Osteoblast (primary cell): ENCODE measurements around the gene PLEKHB1. TPM values are rescaled to one million over a fixed set of nuclear protein-coding genes. Genes with fewer than 3 reads are reported as not detected.

Source experiments
- DNase-seq: peaks from one replicate; pipeline ENCODE4 v3.0.0; 2011; ENCODE audit warnings: low spot score, mixed read lengths; ENCODE audit not compliant: insufficient read length; ENCODE audit errors: missing footprints
- H2AFZ ChIP-seq: 2 replicates; pipeline ENCODE4 v1.6.0; 2011; ENCODE audit warnings: mild to moderate bottlenecking, low read length
- H3K27ac ChIP-seq: 2 replicates; pipeline ENCODE4 v1.5.1; 2011; ENCODE audit warnings: mild to moderate bottlenecking, low read depth, low read length, moderate library complexity
- H3K27me3 ChIP-seq: 2 replicates; pipeline ENCODE4 v1.6.0; 2012; ENCODE audit warnings: mild to moderate bottlenecking, control low read depth, inconsistent platforms, low read length, moderate library complexity; ENCODE audit not compliant: insufficient read depth
- H3K36me3 ChIP-seq: 2 replicates; pipeline ENCODE4 v1.5.1; 2011; ENCODE audit warnings: mild to moderate bottlenecking, low read length, control low read depth, moderate library complexity; ENCODE audit not compliant: insufficient read depth
- H3K4me1 ChIP-seq: 2 replicates; pipeline ENCODE4 v1.5.1; 2011; ENCODE audit warnings: mild to moderate bottlenecking, low read length, control low read depth, moderate library complexity; ENCODE audit not compliant: insufficient read depth
- H3K4me2 ChIP-seq: 2 replicates; pipeline ENCODE4 v1.6.0; 2011; ENCODE audit warnings: mild to moderate bottlenecking, low read length; ENCODE audit not compliant: insufficient read depth
- H3K4me3 ChIP-seq: fragments of 200-600 bp; sonication (generic); 3 replicates; pipeline ENCODE4 v1.5.1; 2012; ENCODE audit warnings: mild to moderate bottlenecking, low read length, inconsistent platforms; ENCODE audit not compliant: insufficient read depth
- H3K79me2 ChIP-seq: 2 replicates; pipeline ENCODE4 v1.6.0; 2012; ENCODE audit warnings: mild to moderate bottlenecking, low read length, control low read depth, inconsistent platforms; ENCODE audit not compliant: insufficient read depth
- H3K9me3 ChIP-seq: 2 replicates; pipeline ENCODE4 v1.5.1; 2011; ENCODE audit warnings: low read depth, low read length, control low read depth
- H4K20me1 ChIP-seq: 2 replicates; pipeline ENCODE4 v1.6.0; 2012; ENCODE audit warnings: mild to moderate bottlenecking, low read length, control low read depth; ENCODE audit not compliant: insufficient read depth
- total RNA-seq: library from RNA; depleted of rRNA; stranded (reverse); fragments of >200 nt; gene quantifications from 2 replicates; pipeline ENCODE4 v1.2.3, GENCODE V29; 2012
- TF ChIP-seq, protein P1 (sequence below): IDR thresholded peaks from 2 replicates; pipeline ENCODE4 v1.5.1; 2011; ENCODE audit warnings: mild to moderate bottlenecking, low read depth, low read length, moderate library complexity; ENCODE audit errors: extremely low read depth

PLEKHB1 gene
- total RNA-seq, 1 donor, result 0.36 TPM

DNA sequence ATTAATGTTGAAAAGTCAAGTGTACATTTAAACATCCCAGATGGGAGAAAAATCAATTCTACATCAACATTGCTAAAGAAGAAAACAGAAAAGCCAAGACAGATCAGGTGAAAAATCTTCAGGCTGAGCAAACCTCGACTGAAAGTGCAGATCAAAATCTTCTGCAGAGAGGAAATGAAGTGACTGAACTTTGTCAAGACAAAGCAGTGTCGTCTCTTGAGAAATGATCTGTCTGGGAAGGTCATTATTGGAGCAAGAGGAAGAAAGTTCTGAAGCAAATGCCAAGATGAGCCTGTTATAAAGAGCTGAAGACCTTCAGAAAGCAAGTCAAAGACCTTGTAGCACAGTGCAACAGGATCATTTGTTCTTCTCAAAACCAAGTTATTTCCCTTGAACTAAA, 5.8 kb upstream of the PLEKHB1 start:
- no peak overlapping the region for H3K4me3 ChIP-seq
- no peaks in the 10 kb centered on the region for H3K36me3 ChIP-seq
- H3K79me2 ChIP-seq, result no peaks in the 10 kb centered on the region
- no peaks in the 10 kb centered on the region for H3K4me1 ChIP-seq
- H3K27me3 ChIP-seq, result peaks cover 6% of the 10 kb centered on the region
- H3K4me2 ChIP-seq, result no peak overlapping the region
- H3K27ac ChIP-seq, result no peak overlapping the region
- H3K9me3 ChIP-seq, result no peaks in the 10 kb centered on the region
- TF ChIP-seq, protein P1, sequence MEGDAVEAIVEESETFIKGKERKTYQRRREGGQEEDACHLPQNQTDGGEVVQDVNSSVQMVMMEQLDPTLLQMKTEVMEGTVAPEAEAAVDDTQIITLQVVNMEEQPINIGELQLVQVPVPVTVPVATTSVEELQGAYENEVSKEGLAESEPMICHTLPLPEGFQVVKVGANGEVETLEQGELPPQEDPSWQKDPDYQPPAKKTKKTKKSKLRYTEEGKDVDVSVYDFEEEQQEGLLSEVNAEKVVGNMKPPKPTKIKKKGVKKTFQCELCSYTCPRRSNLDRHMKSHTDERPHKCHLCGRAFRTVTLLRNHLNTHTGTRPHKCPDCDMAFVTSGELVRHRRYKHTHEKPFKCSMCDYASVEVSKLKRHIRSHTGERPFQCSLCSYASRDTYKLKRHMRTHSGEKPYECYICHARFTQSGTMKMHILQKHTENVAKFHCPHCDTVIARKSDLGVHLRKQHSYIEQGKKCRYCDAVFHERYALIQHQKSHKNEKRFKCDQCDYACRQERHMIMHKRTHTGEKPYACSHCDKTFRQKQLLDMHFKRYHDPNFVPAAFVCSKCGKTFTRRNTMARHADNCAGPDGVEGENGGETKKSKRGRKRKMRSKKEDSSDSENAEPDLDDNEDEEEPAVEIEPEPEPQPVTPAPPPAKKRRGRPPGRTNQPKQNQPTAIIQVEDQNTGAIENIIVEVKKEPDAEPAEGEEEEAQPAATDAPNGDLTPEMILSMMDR, result no peak
- H4K20me1 ChIP-seq, result no peaks in the 10 kb centered on the region
- H2AFZ ChIP-seq, result no peak overlapping the region
- DNase-seq, result no peak

DNA sequence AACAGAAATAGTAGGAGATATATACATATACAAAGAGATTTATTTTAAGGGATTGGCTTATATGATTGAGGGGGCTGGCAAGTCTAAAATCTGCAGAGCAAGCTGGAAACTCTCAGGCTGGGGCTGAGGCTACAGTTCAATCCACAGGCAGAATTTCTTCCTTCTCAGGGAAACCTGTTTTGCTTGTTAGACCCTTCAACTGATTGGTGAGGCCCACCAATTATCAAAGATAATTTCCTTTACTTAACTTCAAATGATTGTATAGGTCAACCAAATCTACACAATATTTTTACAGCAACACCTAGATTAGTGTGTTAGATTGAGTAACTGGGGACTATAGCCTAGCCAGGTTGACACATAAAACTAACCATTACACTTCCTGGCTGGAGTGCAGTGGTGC, 4.7 kb upstream of the PLEKHB1 start:
- H3K27ac ChIP-seq, result no peak overlapping the region
- no peak for DNase-seq
- H3K36me3 ChIP-seq, result no peaks in the 10 kb centered on the region
- H3K4me1 ChIP-seq, result no peaks in the 10 kb centered on the region
- H3K4me2 ChIP-seq, result no peak overlapping the region
- no peaks in the 10 kb centered on the region for H3K9me3 ChIP-seq
- no peaks in the 10 kb centered on the region for H4K20me1 ChIP-seq
- no peak overlapping the region for H3K4me3 ChIP-seq
- H2AFZ ChIP-seq, result no peak overlapping the region
- H3K79me2 ChIP-seq, result no peaks in the 10 kb centered on the region
- peaks cover 9% of the 10 kb centered on the region for H3K27me3 ChIP-seq
- TF ChIP-seq, protein P1, result no peak

DNA sequence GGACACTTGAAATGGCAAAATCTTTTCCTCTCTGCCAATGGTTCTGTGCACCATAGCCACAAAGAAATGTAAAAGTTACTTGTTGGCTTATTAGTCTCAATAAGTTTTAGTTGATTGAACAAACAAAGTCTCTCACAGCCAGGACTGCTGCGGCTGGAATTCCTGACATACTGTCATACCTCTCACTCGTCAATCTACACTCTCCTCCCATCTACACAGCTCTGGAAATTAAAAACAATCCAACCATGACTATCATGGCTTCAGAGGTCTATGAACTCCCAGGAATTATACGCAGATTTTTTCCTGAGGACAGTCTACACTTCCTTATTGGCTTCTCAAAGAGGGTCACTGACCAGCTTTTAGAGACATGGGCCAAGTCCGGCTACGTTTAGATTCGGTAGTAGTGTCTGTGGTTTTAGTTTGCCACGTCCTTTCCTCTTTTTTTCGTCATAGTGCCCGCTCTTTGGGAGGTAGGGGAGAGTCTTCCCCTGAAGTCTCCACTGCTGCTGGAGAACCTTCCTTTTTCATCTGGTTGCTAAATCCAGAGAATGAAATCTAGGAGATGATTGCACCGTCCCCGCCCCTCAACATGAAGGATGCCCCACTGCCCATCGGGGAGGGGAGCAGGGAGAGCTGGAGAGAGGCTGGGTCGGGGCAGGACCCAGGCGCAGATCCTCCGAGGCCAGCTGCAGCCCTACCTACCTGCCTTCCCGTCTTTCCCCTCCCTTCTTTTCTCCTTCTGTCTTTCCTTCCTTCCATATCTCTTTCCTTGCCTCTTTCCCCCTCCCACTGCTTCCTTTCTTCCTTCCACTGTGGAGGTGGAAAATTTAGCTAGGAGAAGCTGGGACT, 1.0 kb upstream of the PLEKHB1 start:
- Histone ChIP-seq H3K9me3 (no peaks in the 10 kb centered on the region), H3K27me3 (peaks cover 12% of the 10 kb centered on the region), H3K4me3 (no peak overlapping the region), H3K27ac (no peak overlapping the region), H3K4me2 (no peak overlapping the region), H3K4me1 (no peaks in the 10 kb centered on the region), H3K36me3 (no peaks in the 10 kb centered on the region), H3K79me2 (no peaks in the 10 kb centered on the region), H2AFZ (peak overlapping the region; percentile 47), H4K20me1 (no peaks in the 10 kb centered on the region)
- TF ChIP-seq, protein P1, result no peak
- no peak for DNase-seq

DNA sequence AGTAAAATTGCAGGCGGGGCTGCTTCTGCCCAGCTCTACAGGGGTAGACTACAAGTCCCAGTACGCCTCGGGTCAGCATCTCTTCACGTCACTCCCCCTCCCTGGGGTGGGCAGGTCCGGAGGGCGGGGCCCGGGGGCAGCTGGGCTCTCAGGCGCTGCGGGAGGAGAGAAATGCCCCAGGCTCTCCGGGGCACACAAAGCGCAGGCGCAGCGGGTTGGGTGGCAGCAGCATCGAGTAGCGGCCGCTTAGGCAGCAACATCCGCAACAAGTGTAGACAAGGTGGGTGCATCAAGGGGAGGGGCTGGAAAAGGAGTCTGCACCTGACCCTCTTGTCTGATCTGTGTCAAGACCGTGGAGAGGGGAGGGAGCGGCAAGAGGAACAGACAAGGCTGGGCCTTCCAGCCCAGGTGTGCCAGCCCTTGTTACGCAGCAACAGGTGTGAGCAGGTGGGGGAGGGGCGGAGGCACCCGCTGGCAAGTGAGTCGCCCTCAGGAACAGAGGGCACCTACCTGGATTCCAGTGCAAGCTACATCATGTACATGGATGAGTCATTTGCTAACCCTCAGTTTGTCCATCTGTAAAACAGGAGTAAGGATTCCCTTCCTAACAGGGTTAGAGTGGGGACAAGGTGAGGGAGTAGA, 1.2 kb downstream of the PLEKHB1 start:
- Histone ChIP-seq H4K20me1 (no peaks in the 10 kb centered on the region), H3K27me3 (peaks cover 9% of the 10 kb centered on the region), H3K4me2 (peak overlapping the region; percentile 60), H3K36me3 (no peaks in the 10 kb centered on the region), H2AFZ (peak overlapping the region; percentile 35), H3K9me3 (no peaks in the 10 kb centered on the region), H3K4me1 (no peaks in the 10 kb centered on the region), H3K27ac (no peak overlapping the region), H3K79me2 (no peaks in the 10 kb centered on the region), H3K4me3 (peak overlapping the region; percentile 51)
- peak; percentile 98 for DNase-seq
- TF ChIP-seq, protein P1, result no peak
